ENCODE results near the gene ULBP1.
A peak's percentile ranks its signal among the peaks of the same experiment; 100 is the strongest.
"Not testable (repeated sequence)": the region's sequence is repeated elsewhere in the genome, so short reads cannot be mapped to it uniquely, and the experiment has no call there.

The ULBP1 gene

GRCh38 chr6:149953934-149954327 is 9.8 kb upstream of the ULBP1 start:
- DNase-seq, result not testable (repeated sequence)

- DNase-seq, result not testable (repeated sequence)
Measured at GRCh38 chr6:149954328-149954983, 9.3 kb upstream of the ULBP1 start.

DNA sequence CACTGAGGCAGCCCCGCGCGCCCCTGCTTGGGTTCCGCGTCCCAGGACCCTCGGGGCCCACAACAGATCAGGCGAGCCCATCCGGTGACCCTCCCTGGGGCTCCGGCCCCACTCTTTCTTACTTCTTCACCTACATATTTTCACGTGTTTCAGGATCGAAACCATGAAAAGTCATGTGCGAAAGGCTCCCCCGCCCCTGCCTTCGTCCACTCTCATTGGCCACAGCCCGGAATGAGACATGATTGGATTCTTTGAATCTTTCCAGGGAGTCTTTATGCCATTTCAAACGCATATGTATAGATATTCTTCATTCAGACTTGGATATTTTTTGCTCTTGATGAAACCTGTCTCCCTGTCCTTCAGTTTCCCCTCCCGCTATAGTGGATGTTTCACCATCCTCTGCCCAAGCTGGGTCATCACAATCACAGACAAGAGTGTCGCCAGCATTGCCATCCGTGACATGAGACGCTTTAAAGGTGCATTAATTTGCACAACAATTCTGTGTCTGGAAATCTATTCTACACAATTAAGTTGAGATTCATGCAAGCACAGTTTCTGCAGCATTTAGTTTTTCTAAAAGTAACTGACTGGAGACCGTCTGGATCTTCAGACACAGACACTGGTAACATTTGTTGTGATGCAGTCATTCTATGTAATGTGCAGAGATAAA is 8.6 kb upstream of the ULBP1 start:
- not testable (repeated sequence) for DNase-seq

DNA sequence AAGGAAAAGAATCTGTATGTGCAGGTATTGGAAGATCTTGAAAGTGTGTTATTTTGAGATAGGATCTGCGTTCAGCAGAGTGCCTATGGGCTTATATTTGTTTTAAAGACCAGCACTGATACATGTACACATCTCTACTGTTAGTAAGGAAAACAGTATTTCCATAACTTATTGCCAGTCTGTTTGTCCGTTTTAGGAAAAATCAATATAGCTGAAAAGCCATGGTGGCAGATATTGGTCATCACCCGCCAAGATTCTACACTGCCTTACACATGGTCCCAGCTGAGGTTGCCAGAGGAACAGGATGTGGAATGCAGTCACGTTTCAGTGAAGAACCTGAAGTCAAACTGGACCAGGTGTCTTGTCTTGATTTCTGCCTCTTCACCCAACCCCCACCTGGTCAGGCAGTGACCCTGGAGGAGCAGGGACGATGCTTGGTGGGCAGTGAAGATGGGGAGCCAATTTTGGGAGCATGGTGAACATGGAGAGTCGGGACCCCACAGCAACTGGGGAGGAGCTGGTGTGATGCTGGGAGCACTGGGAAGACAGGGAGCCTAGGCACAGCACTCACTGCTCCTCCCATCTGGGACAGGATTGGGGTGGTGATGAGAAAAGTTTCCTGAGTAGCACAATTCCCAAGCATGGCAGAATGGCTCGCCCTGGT is 8.0 kb upstream of the ULBP1 start:
- not testable (repeated sequence) for DNase-seq

GRCh38 chr6:149958124-149958523 is 5.6 kb upstream of the ULBP1 start:
- DNase-seq, result not testable (repeated sequence)

DNA sequence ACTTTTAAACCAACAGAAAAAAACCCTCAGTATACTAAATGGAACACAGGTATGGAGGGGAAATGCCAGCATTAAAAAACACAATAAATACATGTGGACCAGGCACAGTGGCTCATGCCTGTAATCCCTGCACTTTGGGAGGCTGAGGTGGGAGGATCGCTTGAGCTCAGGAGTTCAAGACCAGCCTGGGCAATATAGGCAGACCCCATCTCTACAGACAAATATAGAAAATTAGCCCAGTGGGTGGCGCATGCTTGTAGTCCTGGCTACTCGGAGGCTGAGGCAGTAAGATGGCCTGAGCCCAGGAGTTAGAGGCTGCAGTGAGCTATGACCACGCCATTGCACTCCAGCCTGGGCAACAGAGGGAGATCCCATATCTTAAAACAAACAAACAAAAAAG is 3.9 kb upstream of the ULBP1 start:
- not testable (repeated sequence) for DNase-seq

- DNase-seq, result no peak
Measured at GRCh38 chr6:149960488-149960887, 3.3 kb upstream of the ULBP1 start.

- peak; percentile 53 for DNase-seq
Measured at GRCh38 chr6:149961728-149962425, 1.9 kb upstream of the ULBP1 start.

DNA sequence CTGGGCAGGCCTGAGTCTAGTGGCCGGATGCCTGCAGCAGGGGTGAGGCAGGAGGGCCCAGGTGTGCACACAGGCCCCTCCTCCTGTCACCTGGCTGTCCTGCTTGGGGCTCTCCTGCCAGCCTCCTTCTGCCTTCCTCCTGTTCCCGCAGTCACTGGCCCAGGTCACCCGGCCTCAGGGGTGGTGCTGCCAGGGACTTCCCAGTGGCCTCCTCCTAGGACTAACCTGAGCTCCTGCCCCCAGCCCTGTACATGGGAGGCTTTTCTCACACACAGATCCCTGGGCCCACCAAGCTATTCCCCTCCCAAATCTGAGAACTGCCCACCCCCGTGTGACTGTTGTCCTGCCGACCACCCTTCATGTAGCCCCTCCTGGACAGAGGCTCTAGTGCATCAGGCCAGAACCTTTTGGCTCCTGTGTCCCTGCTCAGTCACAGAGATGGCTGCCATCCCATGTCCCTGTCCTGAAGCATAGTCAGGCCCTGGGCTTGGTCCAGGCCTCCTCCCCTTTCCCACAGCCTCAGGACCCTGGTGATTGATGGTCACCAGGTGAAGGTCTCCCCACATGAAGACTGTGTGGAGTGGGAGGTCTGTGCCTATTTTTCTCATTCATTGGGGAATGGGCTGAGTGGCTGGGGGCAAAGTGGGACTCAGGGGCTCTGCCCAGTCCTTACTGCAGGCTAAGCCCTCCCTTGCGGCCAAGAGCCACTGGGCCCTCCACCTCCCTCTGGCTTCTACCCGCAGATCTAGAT is 1.1 kb upstream of the ULBP1 start:
- DNase-seq, result no peak

- DNase-seq, result peak; percentile 59
Measured at GRCh38 chr6:149963212-149963461, 606 bp upstream of the ULBP1 start.

GRCh38 chr6:149964308-149965193 is 808 bp downstream of the ULBP1 start:
- peak; percentile 30 for DNase-seq

DNA sequence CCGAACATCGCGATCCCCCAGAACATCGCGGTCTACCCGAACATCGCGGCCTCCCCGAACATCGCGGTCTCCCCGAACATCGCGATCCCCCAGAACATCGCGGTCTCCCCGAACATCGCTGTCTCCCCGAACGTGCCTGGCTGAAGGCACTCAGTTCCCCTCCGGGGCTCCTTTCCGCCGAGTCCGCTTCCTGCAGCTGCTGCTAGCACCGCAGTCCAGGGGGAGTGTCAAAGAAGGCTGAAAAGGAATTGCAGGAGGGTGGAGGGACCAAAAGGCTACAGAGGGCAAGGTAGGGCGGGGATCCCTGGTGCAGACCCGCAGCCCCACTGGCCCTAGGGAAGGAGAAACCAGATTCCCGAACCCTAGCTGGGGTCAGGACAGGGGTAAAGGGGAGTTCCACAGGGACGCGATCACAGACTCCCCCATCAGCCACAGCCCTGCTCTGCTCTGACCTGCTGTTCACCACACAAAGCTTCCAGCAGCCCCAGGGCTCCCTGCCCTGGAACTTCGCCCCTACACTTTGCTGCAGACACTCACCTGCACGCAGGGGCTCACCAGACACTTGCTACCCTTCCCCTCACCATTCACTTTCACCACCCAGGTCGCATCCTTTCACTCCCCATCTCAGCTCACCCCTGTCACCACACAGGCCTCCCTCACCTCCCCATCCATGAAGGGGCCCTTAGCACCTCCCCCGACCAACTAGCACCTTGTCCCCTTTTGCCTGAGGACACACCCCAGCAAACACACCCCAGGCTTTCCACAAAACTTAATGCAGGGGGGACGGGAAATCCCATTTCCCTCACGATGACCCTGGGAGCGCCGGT is 1.7 kb downstream of the ULBP1 start:
- DNase-seq, result peak; percentile 30

GRCh38 chr6:149966319-149966718 is 2.6 kb downstream of the ULBP1 start:
- DNase-seq, result not testable (repeated sequence)

DNA sequence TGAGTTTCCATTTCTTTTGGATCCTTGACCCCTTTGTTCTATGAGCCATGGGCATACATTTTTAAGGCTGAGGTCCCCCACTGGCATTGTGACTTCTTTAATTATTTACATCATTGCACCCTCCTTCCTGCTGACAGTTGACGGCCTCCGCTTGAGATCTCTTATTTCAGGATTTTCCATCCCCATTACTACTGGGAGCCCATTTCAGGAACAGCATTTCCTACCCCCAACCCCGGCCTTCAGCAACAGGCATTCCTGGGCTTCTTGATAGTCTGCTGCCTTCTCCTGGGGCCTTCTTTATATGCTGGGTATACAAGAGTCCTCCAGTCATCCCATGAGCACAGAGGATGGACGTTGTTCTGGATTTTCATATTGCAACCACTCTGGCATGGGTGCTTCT is 3.8 kb downstream of the ULBP1 start:
- DNase-seq, result no peak

GRCh38 chr6:149967999-149968398 is 4.3 kb downstream of the ULBP1 start:
- DNase-seq, result not testable (repeated sequence)

- DNase-seq, result not testable (repeated sequence)
Measured at GRCh38 chr6:149968909-149969308, 5.2 kb downstream of the ULBP1 start.

DNA sequence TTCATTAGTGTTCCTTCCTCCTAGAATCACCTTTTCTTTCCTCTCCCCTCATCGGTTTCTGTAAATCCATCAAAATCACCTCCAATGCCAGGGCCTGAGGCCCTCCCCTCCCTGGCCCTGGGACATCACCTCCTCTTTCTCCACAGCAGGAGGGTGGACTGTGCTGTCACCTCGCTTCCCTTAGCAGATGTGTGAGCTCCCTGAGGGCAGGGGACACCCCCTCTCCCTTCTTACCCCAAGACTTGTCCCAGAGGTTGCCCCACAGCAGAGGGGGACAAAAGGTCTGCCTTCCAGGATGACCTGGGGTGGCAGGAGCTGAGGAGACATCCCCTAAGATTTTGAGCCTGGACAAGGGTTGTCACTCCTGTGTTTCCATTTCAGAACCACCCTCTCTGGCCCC is 5.9 kb downstream of the ULBP1 start:
- DNase-seq, result no peak

GRCh38 chr6:149974394-149974793 is 10.7 kb downstream of the ULBP1 start:
- not testable (repeated sequence) for DNase-seq

DNA sequence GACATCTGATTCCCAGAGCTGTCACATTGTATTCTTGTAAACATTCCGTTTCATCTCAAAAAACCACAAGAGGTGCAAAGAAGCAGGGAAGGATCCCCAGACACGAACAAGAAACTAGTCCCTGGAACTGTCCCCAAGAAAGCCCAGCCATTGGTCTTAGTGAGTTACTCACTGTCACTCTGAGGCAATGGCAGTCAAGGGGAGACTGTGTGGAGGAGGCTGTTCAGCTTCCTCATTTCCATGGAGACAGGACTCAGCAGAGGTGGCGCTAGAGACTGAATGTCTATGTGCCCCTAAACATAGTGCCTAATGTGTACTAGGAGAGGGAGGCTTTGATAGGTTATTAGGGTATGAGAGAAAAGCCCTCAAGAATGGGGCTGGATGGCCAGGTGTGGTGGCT is 11.1 kb downstream of the ULBP1 start:
- DNase-seq, result no peak

- no peak for DNase-seq
Measured at GRCh38 chr6:149975400-149975799, 11.7 kb downstream of the ULBP1 start.

- no peak for DNase-seq
Measured at GRCh38 chr6:149977221-149977620, 13.5 kb downstream of the ULBP1 start.

All from activated naive CD4-positive, alpha-beta T cell treated with anti-CD3 and anti-CD28 coated beads, Interleukin-2, amount 50 U/mL, for 16 hours (primary cell).